GM19025 (cell line): ENCODE measurements around the gene SKI.

Experiments used
- ATAC-seq: cut with Tn5 transposase; IDR thresholded peaks from one replicate; pipeline ENCODE4 v1.9.1; 2021; ENCODE audit warnings: mild to moderate bottlenecking, low read depth, moderate library complexity; ENCODE audit not compliant: unreplicated experiment

SKI gene

DNA sequence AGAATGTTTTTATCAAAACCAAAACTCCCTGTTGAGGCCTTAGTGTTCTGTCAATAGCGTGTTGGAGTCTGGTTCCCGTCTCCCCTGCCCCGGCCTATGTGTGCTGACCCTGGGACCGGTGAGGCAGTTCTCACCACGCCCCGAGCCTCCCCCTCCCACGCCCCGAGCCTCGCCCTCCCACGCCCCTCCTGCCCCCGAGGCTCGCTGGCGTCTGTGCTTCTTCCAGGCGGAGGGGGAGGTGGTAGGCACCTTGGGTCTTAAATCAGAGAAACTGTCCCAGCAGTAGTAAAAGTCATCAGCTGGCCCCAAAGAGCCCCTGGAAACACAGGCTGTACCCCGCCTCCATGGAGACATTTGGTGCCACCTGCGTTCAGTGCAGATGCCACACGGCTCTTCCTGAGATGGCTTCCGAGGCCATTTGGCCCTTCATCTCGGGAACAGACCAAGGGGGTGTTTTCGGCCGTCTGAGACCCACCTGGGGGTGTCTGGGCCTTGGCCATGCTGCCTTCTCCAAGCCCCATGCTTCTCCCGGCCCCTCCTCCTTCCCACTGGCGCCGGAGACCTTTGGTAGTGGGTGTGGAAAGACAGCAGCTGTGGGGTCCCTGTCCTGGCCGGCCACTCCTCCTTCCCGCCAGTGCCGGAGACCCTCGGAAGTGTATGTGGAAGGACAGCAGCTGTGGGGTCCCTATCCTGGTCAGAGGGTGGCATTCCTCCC is 44.7 kb downstream of the SKI start:
- no peak for ATAC-seq

DNA sequence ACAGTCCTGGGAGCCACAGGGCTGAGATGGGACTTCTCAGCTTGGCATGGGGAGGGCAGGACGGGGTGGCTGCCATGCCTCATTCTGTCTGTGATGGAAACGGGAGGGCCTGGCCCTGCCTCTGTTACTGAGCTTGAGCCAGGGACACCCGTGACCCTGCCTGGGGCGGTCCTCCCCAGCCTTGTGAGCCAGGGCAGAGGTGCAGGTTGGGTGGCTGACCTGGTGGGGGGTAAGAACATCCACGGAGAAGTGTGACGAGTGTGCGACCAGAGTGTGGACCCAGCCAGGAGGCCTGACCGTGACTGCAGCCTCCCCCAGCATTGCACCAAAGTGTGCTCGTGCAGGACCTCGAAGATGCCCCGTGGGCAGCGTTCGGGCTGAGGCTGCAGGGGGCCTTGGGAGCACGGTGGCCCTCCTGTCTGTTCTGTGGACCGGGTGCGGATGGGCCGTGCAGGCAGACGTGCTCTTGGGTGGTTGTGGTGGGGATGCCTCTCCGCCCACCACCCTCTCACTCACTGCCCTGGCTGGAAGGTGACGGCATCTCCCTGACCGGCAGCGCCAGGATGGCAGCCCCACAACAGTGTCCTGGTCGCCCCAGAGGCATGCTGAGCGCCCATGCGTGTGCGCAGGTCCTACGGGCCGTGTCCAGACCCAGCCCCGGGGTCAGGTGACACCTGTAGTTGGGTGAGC is 45.4 kb downstream of the SKI start:
- no peak for ATAC-seq

DNA sequence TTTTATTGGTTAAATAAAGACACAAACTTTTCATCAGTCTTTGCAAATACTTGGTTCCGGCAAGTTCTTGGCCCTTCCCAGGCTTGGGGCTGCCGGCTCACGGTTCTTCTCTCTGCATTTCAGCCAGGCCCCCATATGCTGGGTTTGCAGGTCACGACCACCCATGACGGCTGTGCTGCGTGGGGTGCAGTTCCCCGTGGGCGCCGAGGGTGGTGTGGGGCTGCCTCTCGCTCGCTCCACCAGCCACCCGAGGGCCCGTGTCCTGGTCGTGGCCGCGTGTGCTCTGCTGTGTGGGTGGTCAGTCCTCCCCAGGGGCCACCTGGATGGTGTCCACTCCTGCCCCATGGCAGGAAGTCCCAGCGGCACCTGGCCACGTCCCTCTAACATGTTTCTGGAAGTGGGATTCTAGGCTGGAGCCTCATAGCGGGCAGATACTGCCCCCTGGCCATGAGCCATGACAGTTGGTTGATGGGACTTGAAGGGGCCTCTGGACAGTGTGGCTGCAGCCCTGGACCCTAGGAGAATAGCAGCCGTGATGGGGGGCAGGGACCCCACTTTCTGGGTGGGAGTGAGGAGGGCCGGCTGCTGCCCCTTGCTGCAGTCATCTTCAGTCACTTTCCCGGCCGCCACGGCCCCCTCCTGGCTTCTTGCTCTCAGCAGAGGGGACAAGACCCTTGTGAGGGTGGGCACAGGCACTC is 46.3 kb downstream of the SKI start:
- no peak for ATAC-seq

DNA sequence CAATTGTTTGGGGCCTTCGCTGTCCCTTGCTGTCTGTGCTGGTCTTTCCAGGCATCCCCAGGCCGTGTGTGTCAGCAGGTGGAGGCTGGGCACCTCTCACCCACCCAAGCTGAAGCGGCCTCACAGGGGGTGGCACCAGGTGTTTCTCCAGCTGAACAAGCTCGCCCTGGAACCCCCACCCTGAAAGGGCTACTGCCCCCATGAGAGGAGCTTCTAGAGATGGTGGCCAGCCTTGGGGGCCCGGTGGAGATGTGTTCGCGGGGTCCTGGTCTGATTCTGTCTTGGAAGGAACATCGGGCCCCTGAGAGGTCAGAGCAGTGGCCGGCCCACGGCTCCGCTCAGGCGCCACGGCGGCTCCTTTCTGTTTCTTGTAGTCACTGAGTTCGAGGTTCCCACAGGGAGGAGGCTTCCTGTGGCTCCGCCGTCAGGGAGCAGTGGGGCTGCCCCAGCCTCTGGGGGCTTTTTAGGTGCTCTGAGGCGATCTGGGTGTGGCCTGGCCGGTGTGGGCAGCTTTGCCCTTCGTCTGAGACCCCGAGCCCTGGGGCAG is 46.9 kb downstream of the SKI start:
- no peak for ATAC-seq

DNA sequence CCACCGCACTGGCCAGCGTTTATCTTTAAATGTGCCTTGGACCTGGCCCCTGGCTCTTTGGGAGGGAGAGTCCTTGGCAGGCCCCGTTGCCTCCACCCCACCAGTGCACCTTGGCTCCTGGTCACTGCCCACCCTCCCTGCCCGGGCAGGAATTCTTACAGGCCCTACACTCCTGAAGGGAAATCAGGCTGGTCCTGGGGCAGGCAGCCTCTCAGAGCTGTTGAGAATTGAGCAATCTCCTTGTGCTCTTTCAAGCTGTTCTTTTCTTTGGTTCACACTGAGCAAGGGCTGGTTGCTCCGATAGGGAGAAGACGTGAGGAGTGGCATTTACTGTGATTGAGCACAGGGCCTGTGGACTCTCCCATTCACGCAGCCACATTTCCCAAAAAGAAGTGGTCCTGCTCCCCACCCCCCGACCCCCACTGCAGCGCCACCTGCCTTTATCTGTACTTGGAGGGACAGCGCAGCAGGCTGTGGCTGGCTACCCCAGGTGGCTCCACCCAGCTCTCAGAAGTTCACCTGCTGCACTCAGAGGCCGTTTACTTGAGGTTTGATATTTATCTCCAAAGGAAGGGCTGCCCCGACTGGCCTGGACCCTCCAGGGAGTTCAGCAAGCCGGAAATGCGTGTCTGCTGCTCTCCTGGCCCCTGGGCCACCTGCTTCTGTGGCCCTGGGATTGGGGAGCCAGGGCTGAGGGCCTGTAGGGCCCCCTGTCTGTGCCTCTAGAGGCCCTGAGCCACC is 47.8 kb downstream of the SKI start:
- no peak for ATAC-seq

DNA sequence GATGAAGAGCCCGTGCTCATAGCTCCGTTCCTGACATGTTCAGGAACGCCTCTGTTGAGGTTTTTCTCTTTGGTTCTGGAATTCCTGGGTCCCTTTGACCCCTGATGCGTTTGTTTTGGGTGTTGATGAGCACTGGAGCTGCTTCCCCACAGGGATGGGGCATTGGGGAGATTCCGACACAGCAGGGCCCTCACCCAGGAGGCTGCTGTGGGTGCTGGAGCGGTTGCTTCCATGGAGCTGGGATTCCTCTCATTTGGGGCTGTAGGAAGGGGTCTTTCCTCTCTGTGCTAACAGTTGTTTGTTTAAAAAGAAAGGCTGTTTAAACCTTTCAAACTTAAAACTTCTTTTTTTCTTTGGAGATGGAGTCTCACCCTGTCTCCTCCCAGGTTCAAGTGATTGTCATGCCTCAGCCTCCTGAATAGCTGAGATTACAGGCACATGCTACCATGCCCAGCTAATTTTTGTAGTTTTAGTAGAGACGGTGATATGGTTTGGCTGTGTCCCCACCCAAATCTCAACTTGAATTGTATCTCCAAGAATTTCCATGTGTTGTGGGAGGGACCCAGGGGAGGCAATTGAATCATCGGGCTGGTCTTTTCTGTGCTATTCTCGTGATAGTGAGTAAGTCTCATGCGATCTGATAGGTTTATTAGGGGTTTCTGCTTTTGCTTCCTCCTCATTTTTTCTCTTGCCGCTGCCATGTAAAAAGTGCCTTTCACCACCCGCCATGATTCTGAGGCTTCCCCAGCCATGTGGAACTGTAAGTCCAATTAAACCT is 48.9 kb downstream of the SKI start:
- ATAC-seq: no peak

DNA sequence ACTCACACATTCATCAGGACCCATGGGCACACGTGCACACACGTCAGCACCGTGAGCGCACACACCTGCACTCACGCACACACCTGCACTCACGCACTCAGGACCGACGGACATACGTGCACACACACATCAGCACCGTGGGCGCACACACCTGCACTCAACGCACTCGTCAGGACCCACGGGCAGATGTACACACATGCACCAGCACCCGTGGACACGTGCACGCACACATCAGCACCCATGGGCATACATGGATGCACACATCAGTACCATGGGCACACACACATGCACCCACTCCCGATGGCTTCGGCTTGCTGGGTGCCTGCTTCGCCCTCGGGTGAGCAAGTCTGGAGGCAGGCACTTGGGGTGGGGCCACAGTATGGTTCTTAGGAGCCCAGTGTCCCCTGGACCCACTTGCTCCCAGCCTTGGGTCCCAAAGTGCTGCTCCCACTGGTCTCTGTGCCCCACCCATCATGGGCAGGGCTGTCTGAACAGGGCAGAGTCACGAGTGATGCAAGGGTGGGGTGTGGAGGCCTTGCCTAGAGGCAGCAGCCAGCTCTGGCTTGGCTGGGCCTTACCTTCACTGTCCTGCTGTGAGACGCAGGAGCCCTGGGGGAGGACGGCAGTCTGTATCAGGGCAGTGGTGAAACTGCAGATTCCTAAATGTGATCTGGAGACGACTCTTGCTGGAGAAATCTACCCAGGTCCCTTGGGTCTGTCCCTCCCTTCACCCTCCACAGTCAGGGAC is 49.8 kb downstream of the SKI start:
- ATAC-seq: no peak

DNA sequence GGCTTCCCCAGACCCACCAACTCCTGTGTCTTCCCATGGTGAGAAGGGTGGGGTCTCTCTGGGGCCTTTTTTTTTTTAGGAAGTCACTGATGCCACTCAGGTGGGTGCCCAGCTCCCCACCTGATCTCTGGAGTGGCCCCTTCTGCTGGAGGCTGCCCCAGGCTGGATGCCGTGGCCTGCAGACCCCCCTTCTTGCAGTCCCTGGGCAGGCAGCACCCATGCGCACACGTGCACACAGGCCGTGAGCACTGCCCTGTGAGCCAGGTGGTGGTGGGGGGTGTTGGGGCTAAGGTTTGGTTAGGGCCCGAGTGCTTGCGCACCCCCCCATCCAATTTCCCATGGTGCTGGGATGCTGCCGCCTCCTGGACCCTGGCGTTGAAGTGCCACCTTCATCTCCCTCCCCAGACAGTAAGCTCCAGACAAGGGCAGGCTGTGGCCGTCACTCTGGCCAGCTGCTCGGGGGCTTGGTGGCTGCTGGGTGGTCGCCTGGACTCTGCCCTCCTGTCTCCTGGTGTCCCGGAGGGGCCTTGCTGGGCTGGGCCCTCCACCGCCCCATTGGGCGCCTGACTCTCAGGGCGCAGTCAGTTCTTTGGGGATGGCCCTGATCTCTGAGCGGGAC is 50.6 kb downstream of the SKI start:
- ATAC-seq: no peak

DNA sequence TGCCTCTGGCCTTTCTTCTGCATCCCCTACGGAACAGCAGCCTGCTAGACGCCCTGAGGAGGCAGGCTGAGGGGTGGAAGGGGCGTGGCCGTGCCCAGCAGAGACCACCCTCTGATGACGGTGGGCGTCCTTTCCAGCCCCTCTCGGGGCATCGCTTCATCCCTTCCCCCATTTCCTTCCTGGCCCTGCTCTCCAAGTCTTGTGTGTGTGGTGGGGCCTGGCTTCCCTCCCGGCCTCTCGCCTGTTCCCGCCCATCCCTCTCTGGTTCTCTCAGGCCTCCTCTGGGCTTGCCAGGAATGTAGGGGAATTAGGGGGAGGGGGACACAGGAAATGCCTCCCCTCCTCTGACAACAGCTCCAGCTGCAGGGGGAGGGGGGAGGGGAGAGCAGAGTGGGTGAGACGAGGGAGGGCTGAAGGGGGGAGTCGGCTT is 51.1 kb downstream of the SKI start:
- no peak for ATAC-seq

DNA sequence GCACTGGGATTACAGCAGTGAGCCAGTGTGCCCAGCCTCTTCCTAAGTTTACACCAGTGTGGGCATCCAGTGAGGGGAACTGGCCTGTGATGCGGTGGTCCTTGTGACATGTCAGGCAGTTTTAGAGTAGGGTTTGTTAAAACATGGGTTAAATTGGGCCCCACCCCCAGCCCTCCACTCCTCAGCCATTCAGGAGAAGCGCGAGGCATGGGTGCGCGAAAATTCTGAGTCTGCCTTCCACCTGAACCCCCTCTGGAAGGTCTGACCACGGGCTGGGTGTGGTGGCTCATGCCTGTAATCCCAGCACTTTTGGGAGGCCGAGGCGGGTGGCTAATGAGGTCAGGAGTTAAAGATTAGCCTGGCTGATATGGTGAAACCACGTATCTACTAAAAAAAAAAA is 51.7 kb downstream of the SKI start:
- ATAC-seq: no peak

DNA sequence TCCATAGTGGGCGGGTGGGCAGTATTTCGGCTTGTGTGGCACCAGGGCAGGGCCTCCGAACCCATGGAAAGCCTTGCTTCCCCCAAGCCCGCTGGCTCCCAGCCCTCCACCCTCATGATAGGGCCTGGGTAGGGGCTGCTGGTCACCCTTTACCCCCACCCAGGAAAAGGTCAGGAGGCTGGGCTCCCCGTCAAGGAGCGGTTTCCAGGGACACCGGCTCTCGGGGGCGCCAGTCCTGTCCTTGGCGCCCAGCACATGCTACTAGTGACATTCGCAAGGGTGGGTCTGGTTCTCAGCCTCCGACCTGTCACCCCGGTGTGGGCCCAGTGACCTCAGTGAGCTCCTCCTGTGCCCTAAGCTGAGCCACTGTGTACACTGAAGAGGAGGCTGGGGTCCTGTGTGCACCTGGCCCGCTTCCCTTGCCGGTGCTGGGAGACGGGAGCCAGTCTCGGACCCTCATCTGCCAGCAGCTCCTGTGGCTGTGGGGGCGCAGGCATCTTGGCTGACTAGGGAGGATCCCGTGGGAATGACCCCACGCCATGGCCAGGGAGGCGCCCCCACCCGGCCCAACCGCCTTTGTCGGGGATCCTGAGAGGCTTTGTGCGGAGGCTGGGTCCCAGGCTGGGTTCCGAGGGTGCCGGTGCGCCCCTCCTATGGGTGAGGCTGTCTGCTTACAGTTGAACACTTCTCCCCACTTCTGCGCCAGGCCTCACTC is 54.6 kb downstream of the SKI start:
- ATAC-seq: no peak

DNA sequence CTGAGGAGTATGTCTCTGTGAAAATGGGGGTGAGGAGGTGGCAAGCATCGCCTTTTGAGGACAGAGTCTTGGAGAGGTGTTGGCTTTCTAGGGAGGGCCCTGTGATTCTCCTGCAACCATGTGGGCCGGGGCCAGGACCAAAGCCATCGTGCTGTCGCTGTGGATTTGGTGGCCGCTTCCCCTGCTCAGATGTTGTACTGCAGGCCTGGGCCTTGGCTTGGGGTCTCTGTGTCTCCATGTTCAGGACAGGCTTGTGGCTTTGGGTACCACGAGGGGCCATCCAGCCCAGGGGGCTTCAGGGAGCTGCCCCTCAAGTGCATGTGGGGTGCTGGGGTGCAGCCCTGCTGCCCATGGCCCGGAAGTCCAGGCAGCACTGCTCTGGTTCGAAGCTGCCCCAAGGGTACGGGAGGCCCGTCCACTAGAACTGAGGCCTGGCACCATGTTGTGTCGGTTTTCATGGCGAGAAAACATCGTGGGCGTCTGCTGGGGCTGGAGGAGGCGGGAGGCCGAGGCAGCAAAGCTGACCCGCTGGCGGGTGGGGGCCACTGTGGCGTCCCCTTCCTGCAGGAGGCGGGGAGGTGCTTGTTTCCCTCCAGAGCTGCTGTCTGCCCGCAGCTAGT is 55.4 kb downstream of the SKI start:
- ATAC-seq: no peak

DNA sequence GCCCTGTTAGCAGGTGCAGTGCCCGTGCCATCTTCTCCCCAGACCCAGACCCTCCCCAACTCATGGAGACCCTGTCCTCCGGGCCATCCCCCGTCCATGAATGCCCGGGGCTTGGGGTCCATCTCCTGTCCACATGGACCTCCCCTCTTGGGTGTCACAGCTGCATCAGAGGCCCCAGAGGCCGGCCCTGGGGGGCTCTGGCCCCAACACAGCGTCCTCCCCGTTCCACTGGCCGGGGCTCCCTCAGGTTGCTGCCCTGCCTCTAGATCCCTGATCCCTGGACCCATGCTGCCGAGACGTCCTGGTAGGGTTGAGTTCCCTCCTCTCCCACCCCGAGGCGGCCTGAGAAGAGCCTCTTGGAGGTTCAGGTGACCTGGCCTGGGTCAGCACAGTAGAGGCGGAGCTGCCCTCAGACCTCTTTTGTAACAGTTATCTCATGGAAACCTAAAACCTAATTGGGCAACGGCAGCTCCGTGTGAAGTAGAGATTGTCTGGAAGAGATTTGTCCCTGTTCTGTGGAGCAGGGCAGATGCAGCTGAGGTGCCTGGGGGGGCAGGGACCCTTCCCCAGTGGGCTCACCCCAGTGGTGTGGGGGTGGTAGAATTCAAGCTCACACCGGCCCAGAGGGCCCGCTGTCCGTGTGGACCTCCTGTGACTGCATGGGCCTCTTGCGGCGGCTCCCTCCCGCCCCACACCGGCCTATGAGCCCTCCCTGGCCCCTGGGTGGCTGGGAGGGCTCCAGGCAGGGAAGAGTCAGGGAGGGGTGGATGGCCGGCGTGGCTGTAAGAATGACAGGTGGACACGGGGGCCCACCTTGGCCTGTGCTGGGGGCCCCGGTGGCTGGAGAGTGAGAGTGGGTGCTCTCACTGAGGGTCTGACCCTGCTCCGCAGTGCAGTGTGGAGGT is 56.1 kb downstream of the SKI start:
- ATAC-seq: no peak

DNA sequence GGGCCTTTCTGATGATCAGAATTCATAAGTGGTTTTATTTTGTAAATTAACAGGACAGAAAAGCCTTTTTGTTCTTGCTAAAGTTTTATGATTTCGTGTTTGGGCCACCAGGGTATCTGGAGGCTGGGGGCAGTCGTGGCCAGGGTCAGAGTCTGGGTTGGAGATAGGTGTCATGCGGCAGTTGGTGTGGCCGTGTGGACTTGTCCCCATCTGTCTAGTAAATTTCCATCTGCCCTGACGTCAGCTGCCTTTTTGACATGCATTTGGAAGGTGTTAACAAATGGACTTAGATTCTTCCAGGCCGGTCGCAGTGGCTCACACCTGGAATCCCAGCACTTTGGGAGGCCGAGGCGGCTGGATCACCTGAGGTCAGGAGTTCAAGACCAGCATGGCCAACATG is 56.8 kb downstream of the SKI start:
- ATAC-seq: no peak

DNA sequence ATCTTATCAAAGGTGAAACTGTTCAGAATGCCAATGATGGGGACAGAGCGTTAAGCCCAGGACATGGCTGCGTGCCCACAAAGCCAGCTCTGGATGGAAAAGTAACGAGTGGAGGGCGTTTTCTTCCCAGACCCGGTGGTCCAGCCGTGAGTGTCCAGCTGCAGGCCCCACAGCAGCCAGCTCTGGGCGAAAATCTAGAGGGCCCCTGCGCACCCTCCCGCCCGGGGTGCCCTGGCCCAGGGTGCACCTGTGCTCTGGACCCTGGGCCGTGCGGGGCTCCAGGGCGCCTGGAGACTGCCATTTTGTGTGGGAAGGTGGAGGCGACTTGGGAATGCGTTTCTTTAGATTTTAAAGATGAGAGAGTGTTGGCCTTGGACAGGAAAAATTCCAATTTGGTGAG is 58.8 kb downstream of the SKI start:
- no peak for ATAC-seq

DNA sequence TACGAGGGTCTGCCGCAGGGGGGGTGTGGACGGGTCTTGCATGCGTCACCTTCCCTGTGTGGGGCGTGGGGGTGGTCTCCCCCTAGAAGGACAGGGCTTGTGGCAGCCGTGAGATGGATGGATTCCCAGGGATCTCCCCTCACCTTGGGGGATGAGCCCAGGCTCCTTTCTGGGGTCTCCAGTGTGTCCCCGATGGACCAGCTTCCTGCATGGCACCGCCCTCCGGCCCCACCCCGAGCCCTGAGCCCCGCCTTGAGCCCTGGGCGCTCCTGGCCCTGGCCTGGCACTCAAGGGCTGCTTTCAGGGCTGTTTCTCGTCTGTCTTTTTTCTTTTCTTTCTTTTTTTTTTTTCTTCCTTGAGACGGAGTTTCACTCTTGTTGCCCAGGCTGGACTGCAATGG is 59.5 kb downstream of the SKI start:
- ATAC-seq: no peak

DNA sequence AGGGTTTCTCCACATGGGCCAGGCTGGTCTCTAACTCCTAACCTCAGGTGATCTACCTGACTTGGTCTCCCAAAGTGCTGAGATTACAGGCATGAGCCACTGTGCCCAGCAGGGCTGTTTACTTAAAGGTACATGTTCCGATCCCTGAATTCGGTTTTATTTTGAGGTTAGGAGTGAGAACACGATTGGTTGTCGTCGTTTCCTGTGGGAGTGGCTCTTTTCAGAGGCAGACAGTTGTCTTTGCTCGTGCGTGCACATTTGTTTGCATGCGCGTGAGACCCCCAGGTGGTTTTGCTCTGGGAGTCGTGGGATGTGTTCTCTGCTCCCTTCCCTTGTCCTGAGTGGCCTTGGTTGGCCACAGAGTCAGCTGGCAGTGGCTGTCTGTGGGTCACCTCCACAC is 60.2 kb downstream of the SKI start:
- ATAC-seq: no peak
